HG03439 (cell line): ENCODE measurements around the gene KCNJ5.

ENCODE experiments used
- ATAC-seq: cut with Tn5 transposase; IDR thresholded peaks from one replicate; pipeline ENCODE4 v1.9.1; 2021; ENCODE audit warnings: mild to moderate bottlenecking, moderate library complexity; ENCODE audit not compliant: unreplicated experiment

KCNJ5 gene

GRCh38 chr11:128927683-128928336 lies 36.7 kb downstream of the KCNJ5 start:
- no peak for ATAC-seq

GRCh38 chr11:128928400-128928799 lies 37.2 kb downstream of the KCNJ5 start:
- ATAC-seq, result peak; percentile 99

GRCh38 chr11:128929468-128929867 lies 38.3 kb downstream of the KCNJ5 start:
- ATAC-seq, result no peak

GRCh38 chr11:128929991-128930390 lies 38.8 kb downstream of the KCNJ5 start:
- ATAC-seq, result no peak

- no peak for ATAC-seq
Observed at GRCh38 chr11:128931066-128931465, 39.9 kb downstream of the KCNJ5 start.

GRCh38 chr11:128931668-128932067 lies 40.5 kb downstream of the KCNJ5 start:
- no peak for ATAC-seq

- no peak for ATAC-seq
Observed at GRCh38 chr11:128933481-128934178, 42.5 kb downstream of the KCNJ5 start.

GRCh38 chr11:128934351-128934750 lies 43.2 kb downstream of the KCNJ5 start:
- ATAC-seq, result no peak

GRCh38 chr11:128934926-128935325 lies 43.8 kb downstream of the KCNJ5 start:
- ATAC-seq, result no peak

- no peak for ATAC-seq
Observed at GRCh38 chr11:128936606-128937251, 45.6 kb downstream of the KCNJ5 start.

GRCh38 chr11:128937480-128937879 lies 46.3 kb downstream of the KCNJ5 start:
- no peak for ATAC-seq

GRCh38 chr11:128938156-128938885 lies 47.2 kb downstream of the KCNJ5 start:
- ATAC-seq, result no peak

GRCh38 chr11:128939591-128939990 lies 48.4 kb downstream of the KCNJ5 start:
- ATAC-seq, result no peak

GRCh38 chr11:128940156-128940555 lies 49.0 kb downstream of the KCNJ5 start:
- no peak for ATAC-seq

GRCh38 chr11:128940603-128941002 lies 49.4 kb downstream of the KCNJ5 start:
- no peak for ATAC-seq

- no peak for ATAC-seq
Observed at GRCh38 chr11:128941110-128941509, 50.0 kb downstream of the KCNJ5 start.

GRCh38 chr11:128941573-128942271 lies 50.6 kb downstream of the KCNJ5 start:
- no peak for ATAC-seq

- no peak for ATAC-seq
Observed at GRCh38 chr11:128942272-128942612, 51.1 kb downstream of the KCNJ5 start.

- no peak for ATAC-seq
Observed at GRCh38 chr11:128942817-128943427, 51.8 kb downstream of the KCNJ5 start, which contains the start of gene TP53AIP1. TP53AIP1 (minus strand) TSS chr11:128942871; CDS start chr11:128937818, 5,053 bp downstream.

- ATAC-seq, result no peak
Observed at GRCh38 chr11:128943428-128943976, 52.3 kb downstream of the KCNJ5 start.
